Measurements from ENCODE around the gene ZNF536.

- TF ChIP-seq MAX (IDR thresholded peaks at IDR 0.05; ENCODE audit: low read depth) (no peak), CTCF (IDR thresholded peaks at IDR 0.05) (no peak), REST (IDR thresholded peaks at IDR 0.05; ENCODE audit: low read depth, low read length) (no peak), MXI1 (IDR thresholded peaks at IDR 0.05; ENCODE audit: low read depth, low read length) (no peak), PBX3 (IDR thresholded peaks at IDR 0.05) (no peak), YY1 (IDR thresholded peaks at IDR 0.05; ENCODE audit: low read depth) (no peak), EZH2phosphoT487 (IDR thresholded peaks at IDR 0.05; ENCODE audit: borderline replicate concordance, low read depth) (no peak), POLR2AphosphoS5 (IDR thresholded peaks at IDR 0.05; ENCODE audit: low read depth, low read length) (no peak), USF1 (IDR thresholded peaks at IDR 0.05; ENCODE audit: borderline replicate concordance, low read depth) (no peak), EP300 (IDR thresholded peaks at IDR 0.05; ENCODE audit: borderline replicate concordance in 1 of 2, low read depth in 1 of 2, low read length in 1 of 2) (no peak), GATA2 (CRISPR knock-in tag; IDR thresholded peaks at IDR 0.05) (no peak), ELF1 (IDR thresholded peaks at IDR 0.05) (no peak), SIN3A (IDR thresholded peaks at IDR 0.05; ENCODE audit: borderline replicate concordance, low read depth, low read length) (no peak), TAF1 (IDR thresholded peaks at IDR 0.05; ENCODE audit: borderline replicate concordance, low read depth, low read length) (no peak)
Observed at GRCh38 chr19:30434797-30435594, 62.8 kb downstream of the ZNF536 start.
